HG03108 (cell line): ENCODE results near the gene SH3PXD2B.

Source experiments
- ATAC-seq: cut with Tn5 transposase; IDR thresholded peaks from one replicate; pipeline ENCODE4 v1.9.1; 2021; ENCODE audit warnings: moderate library complexity; ENCODE audit not compliant: unreplicated experiment

The SH3PXD2B gene

DNA sequence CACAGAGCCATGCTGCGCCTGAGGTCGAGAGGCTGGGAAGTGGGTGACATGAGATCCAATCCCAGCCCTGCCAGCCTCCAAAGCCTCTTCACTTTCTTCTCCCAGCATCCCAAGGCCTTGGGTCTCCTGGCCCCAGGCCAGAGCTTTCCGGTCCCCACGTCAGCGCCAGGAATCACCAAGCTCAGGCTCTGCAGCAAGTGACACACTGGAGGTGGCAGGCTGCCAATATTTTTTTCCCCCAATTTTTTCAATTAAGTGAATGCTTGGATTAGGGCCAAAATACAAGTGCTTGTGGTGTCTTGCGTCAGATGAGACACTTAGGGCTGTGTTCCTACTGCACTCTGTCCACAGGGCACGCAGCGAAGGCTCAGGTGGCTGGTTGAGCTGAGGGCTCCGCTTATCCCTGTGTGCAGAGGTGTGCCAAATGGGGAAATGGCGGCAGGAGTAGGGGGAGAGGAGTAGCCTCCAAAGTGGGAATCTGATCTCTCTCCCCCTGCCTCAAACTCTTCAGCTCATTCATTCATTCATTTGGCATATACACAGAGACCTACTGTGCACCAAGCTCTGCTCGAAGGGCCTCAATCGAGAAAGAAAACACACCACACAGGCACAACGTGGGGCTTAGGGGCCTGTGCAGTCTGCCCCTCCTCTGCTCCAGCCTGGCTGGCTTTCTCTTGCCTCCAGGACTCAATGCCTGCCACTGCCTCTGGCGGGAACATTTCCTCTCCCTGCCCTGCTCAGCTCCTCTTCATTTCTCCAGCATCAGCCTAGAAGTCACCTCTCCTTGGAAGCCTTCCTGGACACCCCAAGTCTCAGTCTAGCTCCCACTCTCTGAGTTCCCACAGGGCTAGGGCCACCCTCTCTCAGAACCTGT is 16.6 kb downstream of the SH3PXD2B start:
- no peak for ATAC-seq

GRCh38 chr5:172436879-172437369 is 17.4 kb downstream of the SH3PXD2B start:
- no peak for ATAC-seq

DNA sequence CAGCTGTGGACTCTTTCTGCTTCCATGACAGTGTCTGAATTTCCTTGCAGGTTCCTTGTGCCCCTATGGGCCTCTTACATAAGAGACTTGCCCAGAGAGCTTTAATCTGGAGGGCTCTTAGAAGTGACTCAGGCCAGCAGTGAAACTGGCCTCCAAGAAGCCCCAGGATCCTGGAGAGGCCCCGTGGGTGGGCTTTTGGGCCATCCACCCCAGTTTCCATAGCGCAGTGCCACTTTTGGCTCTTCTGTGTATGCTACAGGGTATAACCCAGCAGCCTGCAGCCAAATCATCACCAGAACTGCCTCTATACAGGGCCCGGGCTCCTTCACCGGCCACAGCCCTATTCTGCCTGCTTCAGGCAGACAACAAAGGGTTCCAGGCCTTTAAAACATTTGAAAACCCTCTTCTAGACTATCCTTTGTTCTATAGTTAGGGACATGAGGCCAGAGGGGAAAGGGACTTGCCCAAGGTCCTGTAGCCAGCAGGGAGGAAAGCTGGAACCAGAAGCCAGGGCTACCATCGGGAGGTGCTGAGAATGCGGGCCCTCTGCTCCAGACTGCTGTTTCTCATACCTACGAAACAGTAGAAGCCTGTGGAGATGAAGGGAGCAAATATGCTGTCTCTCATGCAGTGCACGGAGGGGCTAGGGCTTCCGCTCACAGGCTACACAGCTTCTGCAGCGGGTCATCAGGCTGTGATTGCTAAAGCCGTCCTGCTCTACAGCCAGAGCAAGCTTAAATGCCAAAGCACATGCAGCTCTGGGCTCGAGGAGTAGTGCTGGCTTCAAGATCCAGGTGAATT is 18.0 kb downstream of the SH3PXD2B start:
- no peak for ATAC-seq

DNA sequence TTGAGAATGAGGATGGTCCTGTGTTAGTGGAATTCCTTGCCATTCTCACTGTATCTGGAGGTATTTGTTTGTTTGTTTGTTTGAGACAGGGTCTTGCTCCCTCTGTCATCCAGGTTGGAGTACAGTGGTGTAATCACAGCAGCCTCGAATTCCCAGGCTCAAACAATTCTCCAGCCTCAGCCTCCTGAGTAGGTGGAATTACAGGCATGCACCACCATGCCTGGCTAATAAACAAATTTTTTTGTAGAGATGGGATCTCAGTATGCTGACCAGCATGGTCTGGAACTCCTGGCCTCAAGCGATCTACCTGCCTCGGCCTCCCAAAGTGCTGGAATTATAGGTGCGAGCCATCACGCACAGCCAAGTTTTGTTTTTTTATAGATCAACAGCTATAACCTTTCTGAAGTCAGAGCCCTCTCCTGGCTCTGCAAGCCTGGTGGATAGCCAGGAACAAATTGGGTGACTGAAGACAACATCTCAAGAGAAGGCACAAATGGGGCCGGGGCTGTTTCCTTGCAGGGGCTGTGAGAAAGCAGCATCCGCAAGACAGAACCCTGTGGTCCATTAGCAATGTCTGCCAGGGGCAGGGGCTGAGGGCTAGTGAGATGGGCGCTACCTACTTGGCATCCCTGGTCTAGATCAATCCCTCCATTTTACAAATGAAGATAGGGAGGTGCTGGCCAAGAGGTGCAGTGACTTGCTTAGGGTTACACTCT is 18.8 kb downstream of the SH3PXD2B start:
- no peak for ATAC-seq

DNA sequence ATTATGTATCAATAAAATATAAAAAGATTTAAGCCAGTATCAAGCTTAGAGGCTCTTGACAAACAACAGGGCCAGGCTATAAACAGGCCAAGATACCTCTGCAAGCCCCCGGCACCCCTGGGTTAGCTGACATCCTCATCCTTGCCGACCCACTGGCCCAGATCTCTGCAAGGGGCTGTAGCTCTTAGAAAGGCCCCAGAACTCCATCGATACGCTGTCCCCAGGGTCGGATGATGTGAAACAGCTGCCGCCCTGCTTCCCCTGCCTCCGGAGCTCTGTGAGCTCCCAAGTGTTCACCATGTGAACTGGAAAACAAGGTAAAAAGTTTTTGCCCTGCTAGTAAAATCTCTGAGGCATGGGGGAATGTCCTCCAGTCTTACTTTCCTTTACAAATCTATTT is 20.1 kb downstream of the SH3PXD2B start:
- ATAC-seq: no peak

GRCh38 chr5:172433513-172433912 is 20.8 kb downstream of the SH3PXD2B start:
- ATAC-seq: no peak

GRCh38 chr5:172433071-172433470 is 21.3 kb downstream of the SH3PXD2B start:
- no peak for ATAC-seq

- ATAC-seq: no peak
Observed at GRCh38 chr5:172430354-172430753, 24.0 kb downstream of the SH3PXD2B start.

DNA sequence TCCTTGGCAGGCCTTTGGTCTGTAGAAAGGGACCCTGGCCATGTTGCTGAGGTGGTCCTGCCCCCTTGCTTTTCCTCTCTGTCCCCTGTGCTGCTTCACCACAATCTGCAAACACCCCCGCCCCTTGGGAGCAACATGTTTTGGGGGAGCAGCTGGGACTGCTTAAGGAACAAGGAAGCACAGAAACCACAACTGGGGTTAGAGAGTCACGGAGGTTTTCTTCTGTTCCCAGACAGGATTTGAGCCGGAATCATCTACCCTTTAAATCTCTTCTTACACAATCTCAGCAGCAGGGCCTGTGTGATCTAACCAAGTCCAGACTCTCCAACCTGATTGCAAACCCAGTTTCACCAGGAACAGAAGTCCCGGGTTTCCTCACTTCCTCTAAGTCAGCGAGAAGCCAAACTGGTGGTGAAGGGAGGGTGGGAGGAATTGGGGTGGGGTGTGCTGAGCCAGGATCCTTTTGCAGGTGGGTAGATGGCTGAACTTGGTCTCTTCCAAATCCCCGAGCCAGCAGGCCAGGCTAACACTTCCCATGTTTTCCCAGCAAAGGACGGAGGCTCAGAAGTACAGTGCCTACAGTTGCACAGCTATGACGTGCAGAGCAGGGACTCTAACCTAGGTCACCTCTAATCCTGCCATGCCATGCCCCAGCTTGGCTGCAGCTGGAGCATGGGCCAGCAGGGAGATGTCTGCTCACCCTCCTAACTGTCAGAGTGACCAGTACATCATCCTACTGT is 25.0 kb downstream of the SH3PXD2B start:
- ATAC-seq: no peak

DNA sequence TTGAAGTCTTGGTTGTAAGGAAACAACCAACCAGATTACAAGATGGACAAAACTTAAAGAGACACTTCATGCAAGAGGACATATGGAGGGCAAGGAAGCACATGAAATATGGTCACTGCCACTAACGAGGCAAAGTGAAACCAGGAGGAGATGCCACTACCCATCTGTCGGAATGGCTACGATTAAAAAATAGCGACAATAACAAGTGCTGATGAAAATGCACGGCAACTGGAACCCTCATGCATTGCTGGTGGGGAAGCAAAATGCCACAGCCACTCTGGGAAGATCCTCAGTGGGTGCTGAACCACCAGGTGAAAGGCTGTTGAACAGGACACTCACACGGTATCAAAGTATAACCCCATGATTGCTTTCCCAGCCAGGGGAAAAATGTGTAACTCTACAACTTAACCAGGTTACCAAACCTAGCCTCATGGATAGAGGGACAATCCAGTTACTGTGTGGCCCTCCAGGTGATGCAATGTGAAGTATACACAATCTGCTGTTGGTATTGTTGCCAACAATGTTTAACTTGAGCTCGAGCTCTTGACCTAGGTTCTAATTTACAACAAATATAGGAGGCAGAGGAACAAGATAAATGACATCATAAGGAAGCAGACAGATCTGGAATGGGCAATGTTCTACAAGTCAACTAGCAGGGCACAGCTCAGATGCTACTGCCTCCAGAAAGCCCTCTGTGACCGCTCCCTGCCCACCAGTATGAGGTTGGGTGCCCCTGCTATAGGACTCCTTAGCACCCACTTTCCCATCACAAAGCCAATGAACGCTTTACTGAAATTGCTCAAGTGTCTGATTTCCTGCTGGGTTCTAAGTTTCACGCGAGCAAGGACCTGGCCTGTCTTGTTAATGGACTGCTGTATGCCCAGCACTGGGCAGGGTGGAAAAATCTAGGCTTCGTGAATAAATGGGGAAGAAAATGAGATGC is 25.8 kb downstream of the SH3PXD2B start:
- no peak for ATAC-seq

DNA sequence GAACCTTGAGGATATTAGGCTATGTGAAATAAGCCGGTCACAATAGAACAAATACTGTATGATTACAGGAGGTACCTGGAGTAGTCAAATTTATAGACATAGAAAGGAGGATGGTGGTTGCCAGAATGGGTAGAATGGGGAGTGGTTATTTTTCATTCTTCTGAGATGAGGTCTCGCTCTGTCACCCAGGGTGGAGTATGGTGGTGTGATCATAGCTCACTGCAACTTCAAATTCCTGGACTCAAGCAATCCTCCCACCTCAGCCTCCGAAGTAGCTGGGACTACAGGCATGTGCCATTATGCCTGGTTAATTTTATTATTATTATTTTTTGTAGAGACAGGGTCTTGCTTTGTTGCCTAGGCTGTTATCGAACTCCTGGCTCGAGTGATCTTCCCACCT is 27.1 kb downstream of the SH3PXD2B start:
- ATAC-seq: no peak

DNA sequence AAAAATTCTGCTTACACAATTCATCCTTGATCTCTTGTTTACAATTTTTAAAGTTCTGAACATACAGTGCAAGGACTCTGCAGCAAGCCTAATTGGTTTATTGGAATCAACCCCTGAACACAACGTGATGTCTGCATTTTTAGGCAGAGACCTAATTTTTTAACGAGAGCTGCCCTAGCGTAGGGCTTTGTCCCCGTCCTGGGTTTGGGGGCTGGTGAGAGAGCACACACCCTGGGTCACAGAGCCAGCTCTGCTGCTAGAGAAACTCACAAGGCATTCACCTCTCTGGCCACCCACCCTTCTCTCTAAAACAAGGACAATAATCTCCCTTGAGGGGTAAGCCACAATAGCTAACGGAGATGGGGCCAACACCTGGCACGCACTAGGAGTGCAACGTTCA is 28.2 kb downstream of the SH3PXD2B start:
- no peak for ATAC-seq

DNA sequence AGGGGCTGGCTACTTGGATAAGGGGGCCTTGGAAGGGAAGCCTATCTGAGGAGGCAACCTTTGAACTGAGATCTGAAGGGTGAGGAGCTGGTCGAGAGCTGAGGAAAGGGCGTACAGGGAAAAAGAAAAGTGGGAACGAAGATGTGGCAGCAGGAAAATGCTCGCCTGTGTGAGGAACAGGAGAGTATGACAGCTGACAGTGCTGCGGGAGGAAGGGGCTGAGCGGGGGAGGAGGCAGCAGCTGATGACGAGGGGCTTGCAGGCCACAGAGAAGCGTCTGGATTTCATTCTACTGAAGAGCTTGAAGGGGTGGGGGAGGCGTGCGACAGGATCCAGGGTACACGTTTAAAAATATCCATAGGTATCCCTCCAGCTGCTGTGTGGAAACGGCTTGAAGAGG is 28.9 kb downstream of the SH3PXD2B start:
- ATAC-seq: no peak

GRCh38 chr5:172424808-172425207 is 29.5 kb downstream of the SH3PXD2B start:
- no peak for ATAC-seq

- no peak for ATAC-seq
Observed at GRCh38 chr5:172424111-172424490, 30.2 kb downstream of the SH3PXD2B start.

DNA sequence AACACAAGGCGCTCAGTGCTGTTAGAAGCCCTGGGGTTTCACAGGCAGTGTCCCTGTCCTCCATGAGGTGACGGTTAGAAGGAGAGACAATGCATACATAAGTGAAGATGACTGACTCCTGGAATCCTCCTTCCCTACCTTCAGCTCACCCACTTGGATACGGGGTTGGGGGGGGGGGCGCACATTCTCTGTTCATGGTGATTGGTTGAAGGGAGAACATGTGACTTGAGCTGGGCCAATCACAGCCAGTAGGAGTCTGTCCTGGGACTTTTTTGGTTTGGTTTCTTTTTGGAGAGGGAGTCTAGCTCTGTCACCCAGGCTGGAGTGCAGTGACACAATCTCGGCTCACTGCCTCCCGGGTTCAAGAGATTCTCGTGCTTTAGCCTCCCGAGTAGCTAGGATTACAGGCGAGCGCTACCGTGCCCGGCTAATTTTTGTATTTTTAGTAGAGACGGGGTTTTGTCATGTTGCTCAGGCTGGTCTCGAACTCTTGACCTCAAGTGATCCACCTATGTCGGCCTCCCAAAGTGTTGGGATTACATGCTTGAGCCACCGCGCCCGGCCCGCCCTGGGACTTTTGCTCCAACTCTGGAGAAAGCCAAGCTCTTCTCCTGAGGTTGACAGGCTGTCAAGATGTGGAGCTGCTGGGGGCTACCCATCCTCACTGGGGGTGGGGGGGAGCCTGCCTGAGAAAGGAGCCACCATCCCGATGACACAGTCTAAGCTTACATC is 30.8 kb downstream of the SH3PXD2B start:
- no peak for ATAC-seq

GRCh38 chr5:172422255-172422654 is 32.1 kb downstream of the SH3PXD2B start:
- no peak for ATAC-seq

- ATAC-seq: no peak
Observed at GRCh38 chr5:172421020-172421419, 33.3 kb downstream of the SH3PXD2B start.
